ENCODE measurements around the gene C14orf180. TPM values are rescaled to one million over a fixed set of nuclear protein-coding genes. Genes with fewer than 3 reads are reported as not detected.
"Not testable (repeated sequence)": the region's sequence is repeated elsewhere in the genome, so short reads cannot be mapped to it uniquely, and the experiment has no call there.

Gene C14orf180
- total RNA-seq, 1 donor from 2014 or later, result 25.5 TPM

DNA sequence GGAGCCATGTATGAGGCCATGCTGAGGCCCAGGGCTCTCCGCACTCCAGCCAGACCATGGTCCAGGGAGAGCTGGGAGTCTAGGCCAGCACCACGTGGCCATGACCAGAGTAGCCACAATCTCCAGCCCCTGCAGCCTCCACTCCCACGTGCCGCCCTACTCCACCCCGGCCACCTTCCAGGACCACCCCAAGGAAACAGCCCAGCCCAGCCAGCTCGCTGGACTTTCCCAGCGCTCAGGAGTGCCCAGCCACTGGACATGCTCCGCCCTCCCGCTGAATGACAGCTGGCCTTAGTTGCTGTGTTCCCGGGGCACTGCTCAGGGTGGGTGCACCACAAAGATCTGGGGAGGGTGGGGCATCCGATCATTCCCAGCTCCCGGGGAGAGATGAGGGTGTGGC is 2.1 kb upstream of the C14orf180 start:
- DNase-seq (ENCODE audit: low spot score), result no peak

DNA sequence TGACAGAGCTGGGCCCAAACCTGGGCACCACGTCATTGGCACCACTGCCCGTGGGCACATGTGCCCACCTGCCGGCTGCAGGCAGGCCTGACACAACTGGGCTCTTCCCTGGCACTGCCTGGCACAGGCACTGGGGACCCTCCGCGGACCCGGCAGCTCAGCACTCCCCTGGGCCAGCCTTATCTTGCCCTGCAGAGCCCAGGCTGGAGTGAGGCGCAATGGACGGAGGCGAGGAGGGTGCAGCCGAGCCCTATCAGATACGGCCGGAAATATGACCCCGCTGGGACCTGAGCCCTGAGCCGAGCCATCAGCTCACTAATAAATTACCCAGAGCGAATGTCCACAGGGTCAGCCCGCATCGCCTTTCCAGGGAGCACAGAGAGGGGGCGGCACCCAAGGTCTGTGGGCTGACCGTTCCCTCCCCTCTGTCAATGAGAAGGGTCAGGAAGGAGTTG is 1.7 kb upstream of the C14orf180 start:
- DNase-seq (ENCODE audit: low spot score), result no peak

DNA sequence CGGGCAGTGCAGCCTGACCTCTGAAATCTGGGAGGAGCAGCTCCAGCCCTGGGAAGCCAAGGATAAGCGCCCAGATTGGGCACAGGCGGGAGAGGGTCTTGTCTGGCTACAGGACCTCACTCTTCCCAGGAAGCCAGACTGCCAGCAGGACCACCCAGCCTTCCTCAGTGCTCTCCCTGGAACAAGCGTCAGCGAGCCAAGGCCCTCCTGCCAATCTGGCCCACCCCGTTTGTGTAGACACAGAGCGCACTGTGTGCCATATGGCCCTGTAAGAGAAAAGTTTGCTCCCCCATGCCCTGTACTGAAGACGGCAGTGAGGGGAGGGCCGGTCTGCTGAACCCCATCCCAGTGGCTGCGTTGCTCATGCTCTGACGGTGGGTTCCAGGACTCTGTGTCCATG is 1.2 kb upstream of the C14orf180 start:
- DNase-seq (ENCODE audit: low spot score), result no peak

DNA sequence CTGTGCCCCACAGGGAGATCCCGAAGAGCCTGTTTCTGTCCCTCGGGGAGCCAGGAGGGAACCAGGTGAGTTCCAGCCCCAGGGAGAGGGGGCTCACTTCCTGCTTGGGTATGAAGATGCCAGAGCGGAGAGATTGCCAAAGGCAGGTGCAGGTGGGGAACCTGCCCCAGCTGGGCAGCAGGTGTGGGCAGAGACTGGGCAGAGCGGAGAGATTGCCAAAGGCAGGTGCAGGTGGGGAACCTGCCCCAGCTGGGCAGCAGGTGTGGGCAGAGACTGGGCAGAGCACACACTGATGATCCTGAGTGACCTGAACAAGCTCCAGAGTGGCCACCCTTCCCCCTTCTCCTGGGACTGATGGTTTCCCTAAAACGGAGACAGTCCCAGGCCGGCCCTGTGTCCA is 375 bp downstream of the C14orf180 start:
- DNase-seq (ENCODE audit: low spot score), result not testable (repeated sequence)

GRCh38 chr14:104580961-104581360 is 1.4 kb downstream of the C14orf180 start:
- no peak for DNase-seq (ENCODE audit: low spot score)

DNA sequence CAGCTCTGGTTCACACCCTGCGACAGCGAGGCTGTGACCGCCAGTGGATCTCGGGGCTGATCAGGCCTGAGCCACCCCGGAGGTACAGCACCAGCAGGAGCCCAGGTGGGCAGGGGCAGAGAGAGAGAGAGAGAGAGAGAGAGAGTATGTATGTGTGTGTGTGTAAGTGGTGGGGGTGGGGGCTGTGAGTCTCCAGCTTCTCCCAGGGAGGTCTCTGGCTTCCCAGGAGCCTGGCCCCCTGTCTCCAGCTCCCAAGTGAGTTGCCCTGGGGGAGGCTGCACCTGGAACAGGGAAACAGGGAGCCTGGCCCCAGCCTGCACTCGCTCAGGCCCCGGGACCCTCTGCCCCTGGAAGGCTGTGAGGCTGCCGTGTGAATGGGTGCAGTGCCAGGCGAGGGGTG is 2.0 kb downstream of the C14orf180 start:
- DNase-seq (ENCODE audit: low spot score), result no peak

- DNase-seq (ENCODE audit: low spot score), result no peak
Observed at GRCh38 chr14:104582005-104582404, 2.4 kb downstream of the C14orf180 start.

DNA sequence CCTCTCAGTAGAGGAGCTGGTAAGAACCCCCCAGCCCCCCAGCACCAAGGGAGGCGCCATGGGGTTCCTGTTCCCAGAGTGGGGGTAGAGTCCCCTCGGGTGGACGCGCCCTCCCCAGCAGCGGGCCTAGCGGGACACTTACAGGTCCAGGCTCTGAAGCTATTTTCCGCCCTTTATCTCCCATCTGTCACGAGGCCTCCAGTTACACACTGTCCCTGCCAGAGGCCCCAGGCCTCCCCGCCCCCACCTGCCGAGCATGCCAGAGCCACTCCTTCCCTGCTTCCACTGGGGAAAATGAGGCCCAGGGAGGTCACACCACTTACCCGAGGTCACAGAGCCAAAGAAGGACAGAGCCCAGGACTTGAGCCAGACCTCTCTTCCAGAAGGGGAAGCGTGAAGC is 3.1 kb downstream of the C14orf180 start:
- no peak for DNase-seq (ENCODE audit: low spot score)

- DNase-seq (ENCODE audit: low spot score), result no peak
Observed at GRCh38 chr14:104583424-104584306, 4.1 kb downstream of the C14orf180 start.

- DNase-seq (ENCODE audit: low spot score), result no peak
Observed at GRCh38 chr14:104584557-104584956, 5.0 kb downstream of the C14orf180 start.

GRCh38 chr14:104585966-104586697 is 6.6 kb downstream of the C14orf180 start:
- no peak for DNase-seq (ENCODE audit: low spot score)

GRCh38 chr14:104586832-104587620 is 7.5 kb downstream of the C14orf180 start:
- no peak for DNase-seq (ENCODE audit: low spot score)

GRCh38 chr14:104587641-104588040 is 8.1 kb downstream of the C14orf180 start:
- no peak for DNase-seq (ENCODE audit: low spot score)

- DNase-seq (ENCODE audit: low spot score), result no peak
Observed at GRCh38 chr14:104588066-104588857, 8.7 kb downstream of the C14orf180 start.

- no peak for DNase-seq (ENCODE audit: low spot score)
Observed at GRCh38 chr14:104589338-104590195, 10.0 kb downstream of the C14orf180 start.

- no peak for DNase-seq (ENCODE audit: low spot score)
Observed at GRCh38 chr14:104590240-104590965, 10.8 kb downstream of the C14orf180 start.

DNA sequence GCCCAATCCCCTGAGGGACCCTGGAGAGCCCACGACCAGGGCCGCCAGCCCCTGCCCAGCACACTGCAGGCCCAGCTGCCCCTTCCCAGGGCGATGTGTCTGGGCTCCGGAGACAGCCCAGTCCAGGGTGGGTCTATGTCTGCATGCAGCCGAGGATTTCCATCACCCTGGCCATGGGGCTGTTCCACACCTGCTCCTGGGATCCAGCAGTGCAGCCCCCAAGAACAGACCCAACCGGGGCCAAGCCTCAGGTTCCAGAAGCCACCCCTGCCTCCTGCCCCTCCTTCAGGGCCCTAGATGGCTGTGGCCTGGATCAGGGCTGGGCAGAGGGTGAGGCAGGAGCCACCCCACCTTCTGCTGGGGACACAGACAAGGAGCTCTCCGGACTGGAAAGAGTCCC is 11.5 kb downstream of the C14orf180 start:
- DNase-seq (ENCODE audit: low spot score), result no peak

- no peak for DNase-seq (ENCODE audit: low spot score)
Observed at GRCh38 chr14:104591506-104592291, 12.1 kb downstream of the C14orf180 start.

All from mesenteric fat pad (tissue), 1 donor.